ENCODE data around the gene GPAT3.
"Not testable (repeated sequence)": the region's sequence is repeated elsewhere in the genome, so short reads cannot be mapped to it uniquely, and the experiment has no call there.

The GPAT3 gene

DNA sequence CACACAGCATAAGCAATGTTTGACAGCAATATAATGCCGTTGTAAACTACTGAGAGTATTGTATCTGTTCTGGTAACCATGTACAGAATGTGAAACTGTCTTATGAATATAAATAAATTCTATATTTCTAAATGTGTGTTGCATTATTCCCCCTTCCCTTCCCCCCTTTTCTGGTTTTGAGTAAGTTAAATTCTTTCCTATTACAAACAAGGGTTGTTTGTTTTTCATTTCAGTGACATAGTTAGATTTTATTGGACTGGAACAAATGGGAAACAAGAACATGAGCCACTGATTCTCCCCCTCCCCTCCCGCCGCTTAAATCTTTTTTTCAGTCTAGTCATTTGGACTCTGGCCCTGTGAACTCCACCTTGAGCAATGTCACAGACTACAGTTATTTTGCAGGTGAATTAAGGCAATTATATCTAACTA is 69.8 kb downstream of the GPAT3 start:
- Mint-ChIP-seq H3K36me3 (ENCODE audit: low read depth) (no peaks in the 10 kb centered on the region), H3K27ac (no peak overlapping the region), H3K4me1 (ENCODE audit: low read depth) (no peaks in the 10 kb centered on the region), H3K27me3 (peaks cover 9% of the 10 kb centered on the region), H3K9me3 (no peaks in the 10 kb centered on the region), H3K4me3 (no peak overlapping the region)

DNA sequence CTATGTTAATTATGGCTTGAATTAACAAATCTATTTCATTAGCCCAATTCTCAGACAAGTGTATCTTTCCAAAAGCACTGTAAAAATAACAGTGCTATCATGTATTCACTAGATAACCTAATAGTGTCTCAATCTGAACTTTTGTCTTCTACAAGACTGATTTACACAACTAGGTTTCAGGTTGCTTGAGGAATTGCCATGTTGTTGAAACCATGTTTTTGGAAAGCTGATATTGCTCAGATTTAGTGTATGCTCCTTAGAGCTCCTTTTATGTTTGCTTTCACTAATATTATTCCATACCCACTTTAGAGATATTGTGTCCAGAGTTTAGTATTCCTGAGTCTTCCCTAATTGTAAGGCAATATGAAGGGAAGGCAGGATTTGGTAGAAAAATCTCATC is 70.6 kb downstream of the GPAT3 start:
- Mint-ChIP-seq H3K36me3 (ENCODE audit: low read depth) (peaks cover 2% of the 10 kb centered on the region), H3K27ac (no peak overlapping the region), H3K4me3 (no peak overlapping the region), H3K9me3 (peaks cover 4% of the 10 kb centered on the region), H3K27me3 (peaks cover 14% of the 10 kb centered on the region), H3K4me1 (ENCODE audit: low read depth) (no peaks in the 10 kb centered on the region)

DNA sequence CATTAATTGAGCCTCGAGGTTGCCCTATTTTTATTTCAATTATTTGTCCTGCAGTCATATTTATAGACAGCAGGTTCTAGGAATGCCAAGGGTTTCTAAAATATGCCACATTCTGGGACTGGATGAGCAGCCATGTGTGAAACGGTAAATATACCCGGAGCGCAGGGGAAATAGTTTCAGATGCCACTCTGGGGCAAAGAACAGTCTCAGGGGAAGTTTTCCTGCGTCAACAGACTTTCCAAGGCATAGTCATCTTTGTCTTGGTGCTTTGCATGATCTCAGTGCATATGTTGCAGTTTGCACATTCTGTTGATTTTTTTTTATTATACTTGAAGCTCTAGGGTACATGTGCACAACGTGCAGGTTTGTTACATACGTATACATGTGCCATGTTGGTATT is 71.0 kb downstream of the GPAT3 start:
- Mint-ChIP-seq H3K27ac (no peak overlapping the region), H3K9me3 (peaks cover 4% of the 10 kb centered on the region)

DNA sequence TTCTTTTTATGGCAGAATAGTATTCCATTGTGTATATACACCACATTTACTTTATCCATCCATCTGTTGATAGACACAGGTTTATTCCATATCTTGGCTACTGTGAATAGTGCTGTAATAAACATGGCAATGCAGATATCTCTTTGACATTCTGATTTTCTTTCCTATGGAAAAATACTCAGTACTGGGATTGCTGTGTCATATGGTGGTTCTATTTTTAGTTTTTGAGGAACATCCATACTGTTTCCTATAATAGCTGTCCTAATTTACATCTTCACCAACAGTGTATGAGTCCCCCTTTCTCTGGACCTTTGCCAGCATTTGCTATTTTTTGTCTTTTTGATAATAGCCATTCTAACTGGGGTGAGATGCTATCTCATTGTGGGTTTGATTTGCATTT is 73.5 kb downstream of the GPAT3 start:
- no peak overlapping the region for H3K27ac Mint-ChIP-seq
- H3K9me3 Mint-ChIP-seq = peaks cover 21% of the 10 kb centered on the region
- H3K4me3 Mint-ChIP-seq = no peak overlapping the region
- peaks cover 29% of the 10 kb centered on the region for H3K27me3 Mint-ChIP-seq
- H3K36me3 Mint-ChIP-seq (ENCODE audit: low read depth) = peaks cover 10% of the 10 kb centered on the region
- no peaks in the 10 kb centered on the region for H3K4me1 Mint-ChIP-seq (ENCODE audit: low read depth)

More for the DNA sequence above, 71.0 kb downstream of the GPAT3 start:
- Mint-ChIP-seq H3K36me3 (ENCODE audit: low read depth) (peaks cover 5% of the 10 kb centered on the region), H3K4me1 (ENCODE audit: low read depth) (no peaks in the 10 kb centered on the region), H3K4me3 (no peak overlapping the region), H3K27me3 (peaks cover 18% of the 10 kb centered on the region)

DNA sequence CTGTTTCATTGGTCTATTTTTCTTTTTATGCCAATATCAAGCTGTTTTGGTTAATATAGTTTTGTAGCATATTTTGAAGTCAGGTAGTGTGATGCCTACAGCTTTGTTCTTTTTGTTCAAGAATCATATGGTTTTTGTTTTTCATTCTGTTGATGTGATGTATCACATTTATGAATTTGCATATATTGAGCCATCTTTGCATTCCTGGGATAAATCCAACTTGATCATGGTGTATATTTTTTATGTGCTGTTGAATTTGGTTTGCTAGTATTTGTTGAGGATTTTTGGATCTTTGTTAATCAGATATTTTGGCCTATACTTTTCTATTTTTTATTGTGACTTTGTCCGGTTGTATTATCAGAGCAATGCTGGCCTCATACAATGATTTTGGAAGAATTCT is 74.8 kb downstream of the GPAT3 start:
- H3K4me3 Mint-ChIP-seq = no peak overlapping the region
- no peak overlapping the region for H3K27ac Mint-ChIP-seq
- H3K9me3 Mint-ChIP-seq = peaks cover 25% of the 10 kb centered on the region
- H3K36me3 Mint-ChIP-seq (ENCODE audit: low read depth) = peaks cover 10% of the 10 kb centered on the region
- H3K27me3 Mint-ChIP-seq = peaks cover 29% of the 10 kb centered on the region
- no peaks in the 10 kb centered on the region for H3K4me1 Mint-ChIP-seq (ENCODE audit: low read depth)

DNA sequence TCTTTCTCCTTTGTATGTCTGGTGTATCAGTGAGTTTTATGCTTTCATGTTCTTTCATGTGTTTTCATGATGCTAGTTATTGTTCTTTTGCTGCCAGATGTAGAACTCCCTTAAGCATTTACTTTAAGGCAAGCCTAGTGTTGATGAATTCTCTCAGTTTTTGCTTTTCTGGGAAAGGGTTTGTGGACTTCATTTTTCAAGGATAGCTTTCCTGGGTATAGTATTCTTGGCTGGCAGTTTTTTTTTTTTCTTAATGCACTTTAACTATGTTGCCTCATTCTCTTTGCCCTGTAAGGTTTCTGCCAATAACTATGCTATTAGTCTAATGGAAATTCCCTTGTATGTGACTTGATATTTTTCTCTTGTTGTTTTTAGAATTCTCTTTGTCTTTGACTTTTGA is 77.1 kb downstream of the GPAT3 start:
- Mint-ChIP-seq H3K27ac (no peak overlapping the region), H3K36me3 (ENCODE audit: low read depth) (peaks cover 10% of the 10 kb centered on the region), H3K9me3 (peaks cover 25% of the 10 kb centered on the region), H3K4me3 (no peak overlapping the region), H3K4me1 (ENCODE audit: low read depth) (no peaks in the 10 kb centered on the region), H3K27me3 (peaks cover 30% of the 10 kb centered on the region)

DNA sequence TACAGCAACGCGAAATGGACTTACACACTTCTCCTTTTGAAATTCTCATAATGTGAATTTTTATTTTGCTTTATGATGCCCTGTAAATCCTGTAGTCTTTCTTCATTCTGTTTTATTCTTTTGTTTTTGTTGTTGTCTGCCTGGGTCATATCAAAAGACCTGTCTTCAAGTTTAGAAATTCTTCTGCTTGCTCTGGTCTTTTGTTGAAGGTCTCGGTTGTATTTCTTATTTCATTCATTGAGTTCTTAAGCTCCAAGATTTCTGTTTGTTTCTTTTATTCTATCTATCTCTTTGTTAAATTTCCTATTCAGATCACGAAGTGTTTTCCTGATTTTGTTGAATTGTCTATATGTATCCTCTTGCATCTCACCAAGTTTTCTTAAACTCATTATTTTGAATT is 78.1 kb downstream of the GPAT3 start:
- H3K27me3 Mint-ChIP-seq = peaks cover 35% of the 10 kb centered on the region
- H3K27ac Mint-ChIP-seq = no peak overlapping the region
- H3K4me1 Mint-ChIP-seq (ENCODE audit: low read depth) = no peaks in the 10 kb centered on the region
- H3K36me3 Mint-ChIP-seq (ENCODE audit: low read depth) = peaks cover 10% of the 10 kb centered on the region
- H3K9me3 Mint-ChIP-seq = peaks cover 25% of the 10 kb centered on the region
- H3K4me3 Mint-ChIP-seq = no peak overlapping the region

DNA sequence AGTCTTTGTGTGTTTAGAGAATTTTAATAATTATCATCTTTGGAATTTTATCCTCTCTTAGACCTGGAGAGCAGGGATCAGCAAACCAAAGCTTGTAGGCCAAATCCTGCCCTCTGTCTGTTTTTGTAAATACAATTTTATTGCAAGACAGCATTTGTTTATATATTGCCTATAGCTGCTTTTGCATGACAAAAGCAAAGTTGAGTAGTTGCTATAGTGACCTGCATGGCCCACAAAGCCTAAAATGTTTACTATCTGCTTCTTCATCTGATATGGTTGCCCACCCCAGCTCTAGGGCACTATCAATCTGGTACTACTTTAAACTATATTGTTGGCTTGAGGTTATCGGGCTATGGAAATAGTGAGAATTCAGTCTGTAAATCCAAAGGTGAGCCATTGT is 80.3 kb downstream of the GPAT3 start:
- no peak overlapping the region for H3K27ac Mint-ChIP-seq
- H3K4me3 Mint-ChIP-seq = no peak overlapping the region
- H3K9me3 Mint-ChIP-seq = peaks cover 31% of the 10 kb centered on the region
- H3K36me3 Mint-ChIP-seq (ENCODE audit: low read depth) = peaks cover 10% of the 10 kb centered on the region
- H3K27me3 Mint-ChIP-seq = peaks cover 44% of the 10 kb centered on the region
- no peaks in the 10 kb centered on the region for H3K4me1 Mint-ChIP-seq (ENCODE audit: low read depth)

DNA sequence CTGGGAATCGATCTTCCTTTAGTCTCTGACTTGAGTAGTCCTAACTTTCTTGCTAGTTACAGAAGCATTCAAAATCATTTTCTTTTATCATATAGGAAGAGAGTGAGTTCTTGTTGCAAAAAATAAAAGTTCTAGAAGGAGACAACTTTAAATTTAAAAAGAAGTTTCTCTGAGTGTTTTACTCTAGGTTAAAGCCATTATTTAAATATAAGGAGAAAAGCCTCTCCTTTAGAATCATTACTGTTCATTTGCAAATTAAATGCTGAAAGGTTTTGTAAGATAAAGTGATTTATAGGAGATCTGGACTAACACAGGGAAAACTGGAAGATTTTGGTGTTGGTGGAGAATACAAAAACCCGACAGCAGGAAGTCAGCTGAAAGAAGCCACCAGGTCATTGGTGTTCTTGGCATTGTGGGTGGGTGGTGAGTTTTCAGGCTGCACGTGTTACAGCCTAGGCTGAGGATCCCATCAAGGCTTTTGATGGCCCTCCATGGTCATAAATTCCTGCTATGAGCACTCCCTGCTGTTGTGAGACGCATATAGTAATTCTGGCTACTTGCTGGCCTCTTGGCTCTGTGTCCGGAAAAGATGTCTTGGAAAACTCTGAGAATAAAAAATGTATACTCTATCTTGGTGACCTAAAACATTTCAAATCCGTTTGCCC is 81.6 kb downstream of the GPAT3 start:
- Mint-ChIP-seq H3K27me3 (peaks cover 36% of the 10 kb centered on the region), H3K4me3 (no peak overlapping the region), H3K36me3 (ENCODE audit: low read depth) (peaks cover 11% of the 10 kb centered on the region), H3K4me1 (ENCODE audit: low read depth) (no peaks in the 10 kb centered on the region), H3K27ac (no peak overlapping the region), H3K9me3 (peaks cover 34% of the 10 kb centered on the region)

DNA sequence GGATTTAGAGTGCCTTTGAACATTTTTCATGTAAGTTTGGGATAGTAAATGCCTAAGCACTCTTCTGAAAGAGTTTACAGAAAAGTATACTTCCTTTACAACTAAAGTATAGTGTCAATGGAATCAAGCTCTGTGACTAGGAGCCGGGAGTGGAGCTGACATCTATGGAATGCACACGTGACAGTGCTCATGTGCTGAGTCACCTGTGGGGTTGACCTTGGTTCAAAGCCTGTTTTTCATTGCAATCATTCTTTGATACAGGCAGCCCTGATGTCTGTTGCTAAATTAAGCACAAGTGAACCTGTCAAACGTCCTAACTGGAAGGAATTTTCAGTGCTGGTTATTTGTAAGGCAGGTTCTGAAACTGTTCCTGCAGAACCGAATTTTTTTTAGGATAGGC is 82.5 kb downstream of the GPAT3 start:
- Mint-ChIP-seq H3K36me3 (ENCODE audit: low read depth) (peaks cover 6% of the 10 kb centered on the region), H3K9me3 (peaks cover 30% of the 10 kb centered on the region), H3K4me3 (no peak overlapping the region), H3K27ac (no peak overlapping the region), H3K4me1 (ENCODE audit: low read depth) (no peaks in the 10 kb centered on the region), H3K27me3 (peaks cover 31% of the 10 kb centered on the region)

DNA sequence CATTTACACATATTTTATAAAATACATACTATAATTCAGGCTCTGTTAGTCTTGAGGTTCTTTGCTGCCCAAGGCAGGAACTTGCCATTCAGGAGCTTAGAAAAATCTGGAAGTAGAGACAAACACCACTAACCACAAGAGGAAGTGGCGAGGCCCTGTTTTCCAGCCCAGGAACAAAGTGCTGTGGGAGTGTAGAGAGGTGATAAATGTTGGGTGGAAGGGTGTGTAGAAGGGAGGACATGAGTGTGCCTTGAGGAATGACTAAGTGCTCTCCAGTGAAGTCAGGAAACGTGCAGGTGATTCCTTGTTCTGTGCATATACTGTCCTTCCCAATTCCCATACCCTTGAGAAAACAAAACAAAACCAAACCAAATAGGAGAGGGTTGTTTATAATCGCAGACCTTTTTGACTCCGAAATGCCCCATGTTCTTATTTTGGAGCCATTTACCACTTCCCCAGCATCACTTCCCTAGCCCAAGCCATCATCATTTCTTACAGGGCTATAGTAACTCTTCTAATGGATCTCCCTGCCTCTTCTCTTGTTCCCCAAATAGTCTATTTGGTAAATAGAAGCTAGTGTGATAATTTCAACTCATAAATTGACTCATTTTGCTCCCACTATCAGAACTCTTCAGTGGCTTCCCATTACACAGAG is 83.2 kb downstream of the GPAT3 start:
- H3K9me3 Mint-ChIP-seq = peaks cover 24% of the 10 kb centered on the region
- H3K4me3 Mint-ChIP-seq = no peak overlapping the region
- no peak overlapping the region for H3K27ac Mint-ChIP-seq
- H3K27me3 Mint-ChIP-seq = peaks cover 33% of the 10 kb centered on the region
- no peaks in the 10 kb centered on the region for H3K4me1 Mint-ChIP-seq (ENCODE audit: low read depth)
- H3K36me3 Mint-ChIP-seq (ENCODE audit: low read depth) = peaks cover 6% of the 10 kb centered on the region

DNA sequence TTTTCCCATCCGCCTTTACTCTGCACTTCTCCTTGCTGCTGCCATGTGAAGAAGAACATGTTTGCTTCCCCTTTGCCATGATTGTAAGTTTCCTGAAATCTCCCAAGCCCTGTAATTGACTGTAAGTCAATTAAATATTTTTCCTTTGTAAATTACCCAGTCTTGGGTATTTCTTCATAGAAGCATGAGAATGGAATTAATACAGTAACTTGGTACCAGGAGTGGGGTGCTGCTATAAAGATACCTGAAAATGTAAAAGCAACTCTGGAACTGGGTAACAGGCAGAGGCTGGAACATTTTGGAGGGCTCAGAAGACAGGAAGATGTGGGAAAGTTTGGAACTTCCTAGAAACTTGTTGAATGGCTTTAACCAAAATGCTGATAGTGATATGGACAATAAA is 86.2 kb downstream of the GPAT3 start:
- peaks cover 41% of the 10 kb centered on the region for H3K27me3 Mint-ChIP-seq
- H3K4me3 Mint-ChIP-seq; H3K36me3 Mint-ChIP-seq (ENCODE audit: low read depth); H3K27ac Mint-ChIP-seq; H3K4me1 Mint-ChIP-seq (ENCODE audit: low read depth): not testable (repeated sequence)
- peaks cover 17% of the 10 kb centered on the region for H3K9me3 Mint-ChIP-seq

DNA sequence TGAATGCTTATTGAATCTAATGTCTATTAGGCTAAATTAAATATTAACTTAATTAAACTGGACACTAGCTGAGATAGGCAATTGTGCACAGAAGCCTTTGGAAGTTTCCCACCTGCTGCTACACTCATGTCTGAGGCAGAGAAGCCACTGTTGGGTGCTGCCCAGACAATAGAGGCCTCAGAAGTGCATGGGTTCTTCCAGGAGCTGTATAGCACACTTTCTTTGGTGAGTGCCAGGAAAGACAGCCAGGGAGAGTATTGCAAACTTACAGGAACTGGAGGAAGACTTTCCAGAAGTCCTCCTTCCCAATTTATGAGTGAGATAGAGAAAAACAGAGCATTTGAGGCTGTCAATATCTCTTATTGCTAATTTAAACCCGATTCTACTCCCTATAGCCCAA is 89.9 kb downstream of the GPAT3 start:
- no peak overlapping the region for H3K4me3 Mint-ChIP-seq
- H3K36me3 Mint-ChIP-seq (ENCODE audit: low read depth) = peaks cover 6% of the 10 kb centered on the region
- peaks cover 21% of the 10 kb centered on the region for H3K27me3 Mint-ChIP-seq
- no peak overlapping the region for H3K27ac Mint-ChIP-seq
- peaks cover 11% of the 10 kb centered on the region for H3K9me3 Mint-ChIP-seq
- no peaks in the 10 kb centered on the region for H3K4me1 Mint-ChIP-seq (ENCODE audit: low read depth)

DNA sequence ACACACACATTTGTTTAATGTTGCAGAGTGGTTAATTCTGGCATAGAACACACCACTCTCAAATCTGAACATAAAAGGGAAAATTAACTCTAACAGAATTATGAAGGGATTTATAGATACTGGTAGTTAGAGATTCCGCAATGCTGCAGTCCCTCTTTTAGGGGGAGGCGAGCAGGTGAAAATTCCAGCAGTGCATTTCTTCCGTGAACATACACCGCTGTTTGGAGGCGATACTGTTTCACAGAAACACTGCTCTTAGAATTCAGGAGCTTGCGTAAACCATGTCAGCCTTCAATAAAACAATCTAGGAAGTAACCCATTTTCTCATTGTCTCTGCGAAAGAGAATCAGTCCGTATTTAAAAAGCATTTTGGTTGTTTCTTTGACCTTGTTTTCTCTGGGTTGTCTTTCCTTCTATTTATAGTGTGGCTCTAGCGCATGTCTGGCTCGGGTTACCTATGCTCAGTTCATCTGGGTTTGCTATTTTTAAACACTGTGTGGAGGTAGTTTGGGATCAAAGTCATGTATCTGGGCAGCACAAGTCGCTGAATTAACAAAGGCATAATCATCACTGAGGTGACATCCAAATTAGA is 90.4 kb downstream of the GPAT3 start:
- Mint-ChIP-seq H3K9me3 (peaks cover 7% of the 10 kb centered on the region), H3K27ac (no peak overlapping the region), H3K36me3 (ENCODE audit: low read depth) (peaks cover 6% of the 10 kb centered on the region), H3K27me3 (peaks cover 18% of the 10 kb centered on the region), H3K4me1 (ENCODE audit: low read depth) (no peaks in the 10 kb centered on the region), H3K4me3 (no peak overlapping the region)

DNA sequence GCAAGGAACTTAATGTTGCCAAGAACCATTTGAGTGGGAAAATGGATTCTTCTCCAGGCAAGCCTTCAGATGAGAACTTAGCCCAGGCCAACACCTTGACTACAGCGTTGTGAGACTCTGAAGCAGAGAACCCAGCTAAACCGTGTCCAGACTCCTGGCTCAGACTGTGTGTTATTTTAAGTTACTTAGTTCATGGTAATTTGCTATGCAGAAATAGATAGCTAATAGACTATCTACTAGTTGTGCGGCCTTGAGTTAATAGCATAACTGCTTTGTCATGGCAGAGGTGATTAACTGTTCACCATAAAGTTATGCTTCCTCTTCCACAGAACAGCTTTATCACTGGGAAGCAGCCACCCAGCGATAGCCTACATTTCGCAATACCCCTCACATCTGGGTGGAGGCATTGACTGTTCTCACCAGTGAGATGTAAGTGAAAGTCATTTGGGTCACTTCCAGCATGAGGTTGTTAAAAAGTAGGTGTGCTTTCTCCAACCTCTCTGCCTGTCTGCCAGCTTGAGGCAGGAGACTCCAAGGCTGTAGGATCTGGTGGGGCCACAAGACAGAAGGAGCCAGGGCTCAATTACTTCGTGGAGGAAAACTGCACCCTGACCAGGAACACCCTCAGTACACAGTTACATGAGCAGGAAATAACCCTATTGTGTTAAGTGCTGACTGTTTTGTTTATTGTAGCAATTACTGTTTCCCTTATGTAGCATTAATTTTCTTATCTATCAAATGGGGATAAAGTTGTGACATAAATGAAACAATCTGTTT is 94.2 kb downstream of the GPAT3 start:
- H3K27me3 Mint-ChIP-seq = peaks cover 9% of the 10 kb centered on the region
- no peaks in the 10 kb centered on the region for H3K4me1 Mint-ChIP-seq (ENCODE audit: low read depth)
- H3K27ac Mint-ChIP-seq = no peak overlapping the region
- H3K9me3 Mint-ChIP-seq = no peaks in the 10 kb centered on the region
- H3K36me3 Mint-ChIP-seq (ENCODE audit: low read depth) = no peaks in the 10 kb centered on the region
- H3K4me3 Mint-ChIP-seq = no peak overlapping the region

All from stimulated activated naive CD8-positive, alpha-beta T cell treated with anti-CD3 and anti-CD28 coated beads, Interleukin-15, Interleukin-2, amounts not matched to agents 100 ng/mL and 50 ng/mL, for 24 hours (primary cell).